Neutrophil (primary cell): Measurements from ENCODE around the gene KCNAB2.

ENCODE experiments used
- H3K27ac ChIP-seq: fragments of 200-600 bp; sonication (generic); 2 replicates; pipeline ENCODE4 v1.5.1; 2016; ENCODE audit warnings: mild to moderate bottlenecking, moderate library complexity
- H3K27me3 ChIP-seq: fragments of 200-600 bp; sonication (generic); 2 replicates; pipeline ENCODE4 v1.6.0; 2016; ENCODE audit warnings: mild to moderate bottlenecking
- H3K36me3 ChIP-seq: fragments of 200-600 bp; sonication (generic); 2 replicates; pipeline ENCODE4 v1.5.1; 2017
- H3K4me1 ChIP-seq, 2 experiments: fragments of 200-600 bp in 1 of 2; sonication (generic) in 1 of 2; 1 replicate in 1 of 2; 2 replicates in 1 of 2; pipeline versions ENCODE4 v1.5.1 to v1.6.1; 2013 to 2016; ENCODE audit warnings: low read depth in 1 of 2, low read length in 1 of 2, mild to moderate bottlenecking in 1 of 2, moderate library complexity in 1 of 2; ENCODE audit not compliant: control insufficient read depth in 1 of 2, insufficient read depth in 1 of 2
- H3K4me3 ChIP-seq, 2 experiments: fragments of 200-600 bp in 1 of 2; sonication (generic) in 1 of 2; 1 replicate in 1 of 2; 2 replicates in 1 of 2; pipeline ENCODE4 v1.5.1; 2013 to 2016; ENCODE audit warnings: low read depth in 1 of 2, low read length in 1 of 2, mild to moderate bottlenecking in 1 of 2, moderate library complexity in 1 of 2
- H3K9me3 ChIP-seq: fragments of 200-600 bp; sonication (generic); 2 replicates; pipeline ENCODE4 v1.5.1; 2016
- TF ChIP-seq, protein P1 (sequence below): fragments of 200-600 bp; sonication (generic); IDR thresholded peaks from 2 replicates; pipeline ENCODE4 v1.5.1; 2016; ENCODE audit warnings: antibody characterized with exemption

The KCNAB2 gene

DNA sequence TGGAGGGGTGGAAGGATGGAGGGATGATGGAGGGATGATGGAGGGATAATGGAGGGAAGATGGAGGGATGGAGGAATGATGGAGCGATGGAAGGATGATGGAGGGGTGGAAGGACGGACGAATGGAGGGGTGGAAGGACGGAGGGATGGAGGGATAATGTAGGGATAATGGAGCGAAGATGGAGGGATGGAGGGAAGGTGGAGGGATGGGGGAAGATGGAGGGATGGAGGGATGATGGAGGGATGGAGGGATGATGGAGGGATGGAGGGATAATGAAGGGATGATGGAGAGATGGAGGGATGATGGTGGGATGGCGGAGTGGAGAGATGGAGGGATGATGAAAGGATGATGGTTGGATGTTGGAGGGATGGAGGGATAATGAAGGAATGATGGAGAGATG lies 61.3 kb downstream of the KCNAB2 start:
- no peaks in the 10 kb centered on the region for H3K9me3 ChIP-seq
- no peak overlapping the region for H3K4me3 ChIP-seq
- H3K36me3 ChIP-seq: no peaks in the 10 kb centered on the region
- no peaks in the 10 kb centered on the region for H3K4me1 ChIP-seq
- peaks cover 19% of the 10 kb centered on the region for H3K27me3 ChIP-seq
- no peak overlapping the region for H3K27ac ChIP-seq
- TF ChIP-seq, protein P1, sequence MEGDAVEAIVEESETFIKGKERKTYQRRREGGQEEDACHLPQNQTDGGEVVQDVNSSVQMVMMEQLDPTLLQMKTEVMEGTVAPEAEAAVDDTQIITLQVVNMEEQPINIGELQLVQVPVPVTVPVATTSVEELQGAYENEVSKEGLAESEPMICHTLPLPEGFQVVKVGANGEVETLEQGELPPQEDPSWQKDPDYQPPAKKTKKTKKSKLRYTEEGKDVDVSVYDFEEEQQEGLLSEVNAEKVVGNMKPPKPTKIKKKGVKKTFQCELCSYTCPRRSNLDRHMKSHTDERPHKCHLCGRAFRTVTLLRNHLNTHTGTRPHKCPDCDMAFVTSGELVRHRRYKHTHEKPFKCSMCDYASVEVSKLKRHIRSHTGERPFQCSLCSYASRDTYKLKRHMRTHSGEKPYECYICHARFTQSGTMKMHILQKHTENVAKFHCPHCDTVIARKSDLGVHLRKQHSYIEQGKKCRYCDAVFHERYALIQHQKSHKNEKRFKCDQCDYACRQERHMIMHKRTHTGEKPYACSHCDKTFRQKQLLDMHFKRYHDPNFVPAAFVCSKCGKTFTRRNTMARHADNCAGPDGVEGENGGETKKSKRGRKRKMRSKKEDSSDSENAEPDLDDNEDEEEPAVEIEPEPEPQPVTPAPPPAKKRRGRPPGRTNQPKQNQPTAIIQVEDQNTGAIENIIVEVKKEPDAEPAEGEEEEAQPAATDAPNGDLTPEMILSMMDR: no peak

DNA sequence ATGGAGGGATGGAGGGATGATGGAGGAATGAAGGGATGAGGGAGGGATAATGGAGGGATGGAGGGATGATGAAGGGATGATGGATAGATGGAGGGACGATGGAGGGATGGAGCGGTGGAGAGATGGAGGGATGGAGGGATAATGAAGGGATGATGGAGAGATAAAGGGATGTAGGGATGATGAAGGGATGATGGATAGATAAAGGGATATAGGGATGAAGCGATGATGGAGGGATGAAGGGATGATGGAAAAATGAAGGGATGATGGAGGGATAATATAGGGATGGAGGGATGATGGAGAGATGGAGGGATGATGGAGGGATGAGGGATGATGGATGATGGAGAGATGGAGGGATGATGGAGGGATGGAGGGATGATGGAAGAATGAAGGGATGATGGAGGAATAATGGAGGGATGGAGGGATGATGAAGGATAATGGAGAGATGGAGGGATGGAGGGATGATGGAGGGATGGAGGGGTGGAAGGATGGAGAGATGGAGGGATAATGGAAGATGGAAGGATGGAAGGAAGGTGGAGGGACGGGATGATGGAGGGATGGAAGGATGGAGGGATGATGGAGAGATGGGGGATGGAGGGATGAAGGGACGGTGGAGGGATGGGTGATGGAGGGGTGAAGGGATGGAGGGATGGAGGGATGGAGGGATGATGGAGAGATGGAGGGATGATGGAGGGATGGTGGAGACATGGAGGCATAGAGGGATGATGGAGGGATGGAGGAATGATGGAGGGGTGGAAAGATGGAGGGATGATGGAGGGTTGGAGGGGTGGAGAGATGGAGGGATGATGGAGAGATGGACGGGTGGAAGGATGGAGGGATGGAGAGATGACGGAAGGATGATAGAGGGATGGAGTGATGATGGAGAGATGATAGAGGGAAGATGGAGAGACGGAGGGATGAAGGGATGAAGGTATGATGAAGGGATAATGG lies 62.0 kb downstream of the KCNAB2 start:
- no peaks in the 10 kb centered on the region for H3K9me3 ChIP-seq
- no peaks in the 10 kb centered on the region for H3K36me3 ChIP-seq
- no peak overlapping the region for H3K27ac ChIP-seq
- H3K4me3 ChIP-seq: no peak overlapping the region
- peaks cover 19% of the 10 kb centered on the region for H3K27me3 ChIP-seq
- H3K4me1 ChIP-seq: no peaks in the 10 kb centered on the region
- TF ChIP-seq, protein P1: no peak

DNA sequence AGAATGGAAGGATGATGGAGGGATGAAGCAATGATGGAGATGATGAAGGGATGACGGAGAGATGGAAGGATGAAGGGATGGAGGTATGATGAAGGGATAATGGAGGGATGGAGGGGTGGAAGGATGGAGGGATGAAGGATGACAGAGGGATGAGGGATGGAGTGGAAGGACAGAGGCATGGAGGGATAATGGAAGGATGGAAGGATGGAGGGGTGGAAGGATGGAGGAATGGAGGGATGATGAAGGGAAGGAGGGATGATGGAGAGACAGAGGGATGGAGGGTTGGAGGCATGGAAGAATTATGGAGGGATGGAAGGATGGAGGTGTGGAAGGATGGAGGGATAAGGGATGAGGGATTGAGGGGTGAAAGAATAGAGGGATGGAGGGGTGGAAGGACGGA lies 62.8 kb downstream of the KCNAB2 start:
- TF ChIP-seq, protein P1: no peak
- no peaks in the 10 kb centered on the region for H3K36me3 ChIP-seq
- H3K9me3 ChIP-seq: no peaks in the 10 kb centered on the region
- no peak overlapping the region for H3K27ac ChIP-seq
- peaks cover 25% of the 10 kb centered on the region for H3K27me3 ChIP-seq
- no peak overlapping the region for H3K4me3 ChIP-seq
- H3K4me1 ChIP-seq: no peaks in the 10 kb centered on the region

DNA sequence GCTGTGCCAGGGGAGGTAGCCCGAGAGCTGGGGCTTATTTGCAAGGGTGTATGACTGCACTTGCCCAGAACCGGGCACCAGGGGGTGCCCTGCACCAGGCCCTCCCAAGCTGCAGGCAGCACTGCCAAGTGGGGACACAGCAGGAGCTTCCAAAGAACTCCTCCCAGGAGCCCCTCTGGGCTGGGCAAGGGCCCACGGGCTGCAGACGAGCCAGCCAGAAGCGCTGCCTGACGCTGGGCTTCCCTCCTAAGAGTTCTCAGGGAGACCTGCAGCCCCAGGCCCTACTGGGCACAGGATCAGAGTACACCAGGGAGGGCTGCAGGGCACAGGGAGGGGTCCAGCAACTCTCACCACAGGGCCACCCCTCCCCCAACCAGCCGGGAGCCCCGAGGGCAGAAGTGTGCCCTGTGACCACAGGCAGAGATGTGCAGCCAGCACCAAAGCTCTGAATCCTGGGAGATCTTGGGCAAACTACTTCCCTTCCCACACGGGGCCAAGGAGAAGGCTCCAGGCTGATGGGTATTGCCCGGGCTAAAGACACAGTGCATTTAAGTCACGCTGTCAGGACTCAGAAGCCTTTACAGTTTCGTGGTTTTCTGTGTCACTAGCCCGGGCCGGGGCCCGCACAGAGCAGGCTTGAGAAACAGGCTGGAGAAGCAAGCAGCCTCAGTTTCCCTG lies 63.4 kb downstream of the KCNAB2 start:
- H3K4me1 ChIP-seq: no peaks in the 10 kb centered on the region
- H3K9me3 ChIP-seq: no peaks in the 10 kb centered on the region
- TF ChIP-seq, protein P1: no peak
- peaks cover 25% of the 10 kb centered on the region for H3K27me3 ChIP-seq
- H3K27ac ChIP-seq: no peak overlapping the region
- H3K4me3 ChIP-seq: no peak overlapping the region
- H3K36me3 ChIP-seq: no peaks in the 10 kb centered on the region

DNA sequence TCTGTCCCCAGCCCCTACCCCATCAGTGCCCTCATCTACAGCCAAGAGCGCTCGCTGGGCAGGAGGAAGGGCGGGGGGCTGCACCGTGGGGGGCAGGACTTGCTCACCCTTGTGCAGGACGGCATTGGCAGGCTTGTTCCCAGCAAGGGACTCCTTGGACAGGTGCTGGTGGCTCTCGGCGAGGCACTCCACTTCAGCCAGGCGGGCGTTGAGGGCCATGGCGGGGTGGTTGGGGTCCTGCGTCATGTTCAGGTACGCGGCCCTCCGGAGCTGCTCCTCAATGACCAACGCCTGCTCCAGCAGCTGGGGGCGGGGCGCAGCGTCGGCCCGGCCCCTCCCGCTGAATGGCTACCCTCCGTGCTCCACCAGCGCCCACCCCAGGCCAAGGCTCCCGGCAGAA lies 64.0 kb downstream of the KCNAB2 start:
- Histone ChIP-seq H3K9me3 (no peaks in the 10 kb centered on the region), H3K4me3 (no peak overlapping the region), H3K36me3 (no peaks in the 10 kb centered on the region), H3K4me1 (no peaks in the 10 kb centered on the region), H3K27ac (no peak overlapping the region), H3K27me3 (peaks cover 25% of the 10 kb centered on the region)
- TF ChIP-seq, protein P1: no peak
